GM12865 (cell line): ENCODE measurements around the gene SLC39A3.

Experiments
- DNase-seq: peaks from one replicate; pipeline ENCODE4 v3.0.0; 2010; ENCODE audit warnings: low read depth
- H3K4me3 ChIP-seq: 2 replicates; pipeline ENCODE4 v1.5.1; 2011; ENCODE audit warnings: mild to moderate bottlenecking, low read depth, low read length, control low read depth
- TF ChIP-seq, protein P1 (sequence below): IDR thresholded peaks from 2 replicates; pipeline ENCODE4 v1.5.1; 2011; ENCODE audit warnings: low read length, control low read depth, low read depth, inconsistent platforms; ENCODE audit not compliant: insufficient read depth; ENCODE audit errors: missing control alignments

SLC39A3 gene

DNA sequence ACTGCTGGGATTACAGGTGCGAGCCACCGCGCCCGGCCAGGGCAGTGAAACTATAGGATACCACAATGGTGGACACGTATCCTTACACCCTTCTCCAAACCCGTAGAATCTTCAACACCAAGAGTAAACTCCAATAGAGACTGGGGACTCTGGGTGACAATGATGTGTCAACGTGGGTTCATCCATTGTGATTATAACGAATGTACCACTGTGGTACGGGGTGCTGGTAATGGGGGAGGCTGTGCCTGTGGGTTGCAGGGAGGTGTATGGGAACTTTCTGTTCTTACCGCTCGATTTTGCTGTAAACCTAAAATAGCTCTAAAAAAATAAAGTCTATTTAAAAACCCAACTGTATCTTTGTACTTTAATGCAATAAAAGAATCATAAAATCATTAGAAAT, 49.0 kb downstream of the SLC39A3 start:
- H3K4me3 ChIP-seq: no peak overlapping the region
- TF ChIP-seq, protein P1, sequence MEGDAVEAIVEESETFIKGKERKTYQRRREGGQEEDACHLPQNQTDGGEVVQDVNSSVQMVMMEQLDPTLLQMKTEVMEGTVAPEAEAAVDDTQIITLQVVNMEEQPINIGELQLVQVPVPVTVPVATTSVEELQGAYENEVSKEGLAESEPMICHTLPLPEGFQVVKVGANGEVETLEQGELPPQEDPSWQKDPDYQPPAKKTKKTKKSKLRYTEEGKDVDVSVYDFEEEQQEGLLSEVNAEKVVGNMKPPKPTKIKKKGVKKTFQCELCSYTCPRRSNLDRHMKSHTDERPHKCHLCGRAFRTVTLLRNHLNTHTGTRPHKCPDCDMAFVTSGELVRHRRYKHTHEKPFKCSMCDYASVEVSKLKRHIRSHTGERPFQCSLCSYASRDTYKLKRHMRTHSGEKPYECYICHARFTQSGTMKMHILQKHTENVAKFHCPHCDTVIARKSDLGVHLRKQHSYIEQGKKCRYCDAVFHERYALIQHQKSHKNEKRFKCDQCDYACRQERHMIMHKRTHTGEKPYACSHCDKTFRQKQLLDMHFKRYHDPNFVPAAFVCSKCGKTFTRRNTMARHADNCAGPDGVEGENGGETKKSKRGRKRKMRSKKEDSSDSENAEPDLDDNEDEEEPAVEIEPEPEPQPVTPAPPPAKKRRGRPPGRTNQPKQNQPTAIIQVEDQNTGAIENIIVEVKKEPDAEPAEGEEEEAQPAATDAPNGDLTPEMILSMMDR: no peak
- DNase-seq: no peak

DNA sequence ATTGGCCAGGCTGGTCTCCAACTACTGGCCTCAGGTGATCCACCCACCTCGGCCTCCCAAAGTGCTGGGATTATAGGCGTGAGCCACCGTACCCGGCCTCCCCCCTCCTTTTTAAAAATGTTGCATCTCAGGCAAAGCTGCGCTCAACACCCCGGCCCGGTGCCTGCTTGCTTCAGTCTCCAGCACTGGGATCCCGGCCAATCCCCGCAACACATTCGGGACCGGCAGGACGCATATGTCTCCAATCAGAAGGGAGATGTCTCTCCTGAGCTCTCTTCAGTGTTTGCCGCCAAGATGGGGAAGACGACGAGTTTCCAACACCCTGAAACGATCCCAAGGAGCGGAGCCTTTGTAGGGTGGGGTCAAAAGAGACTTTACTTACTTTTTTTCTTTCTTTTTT, 53.5 kb downstream of the SLC39A3 start:
- TF ChIP-seq, protein P1: no peak
- no peak overlapping the region for H3K4me3 ChIP-seq

DNA sequence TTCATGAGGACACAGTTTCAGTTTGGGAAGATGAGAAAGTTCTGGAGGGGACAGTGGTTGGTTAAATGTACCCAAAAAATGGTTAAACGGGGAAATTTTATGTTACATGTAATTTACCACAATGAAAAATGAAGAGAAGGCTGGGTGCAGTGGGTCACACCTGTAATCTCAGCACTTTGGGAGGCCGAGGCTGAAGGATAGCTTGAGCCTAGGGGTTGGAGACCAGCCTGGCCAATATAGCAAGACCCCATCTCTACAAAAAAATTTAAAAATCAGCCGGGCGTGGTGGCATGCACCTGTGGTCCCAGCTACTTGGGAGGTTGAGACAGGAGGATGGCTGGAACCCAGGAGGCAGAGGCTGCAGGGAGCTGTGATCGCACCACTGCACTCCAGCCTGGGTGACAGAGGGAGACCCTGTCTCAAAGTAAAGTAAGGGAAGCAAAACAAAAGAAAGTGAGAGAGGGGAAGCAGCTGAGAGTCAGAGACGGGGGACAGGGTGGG, 54.6 kb downstream of the SLC39A3 start:
- DNase-seq: no peak
- H3K4me3 ChIP-seq: no peak overlapping the region
- TF ChIP-seq, protein P1: no peak

More for the DNA sequence above, 53.5 kb downstream of the SLC39A3 start:
- DNase-seq: no peak

DNA sequence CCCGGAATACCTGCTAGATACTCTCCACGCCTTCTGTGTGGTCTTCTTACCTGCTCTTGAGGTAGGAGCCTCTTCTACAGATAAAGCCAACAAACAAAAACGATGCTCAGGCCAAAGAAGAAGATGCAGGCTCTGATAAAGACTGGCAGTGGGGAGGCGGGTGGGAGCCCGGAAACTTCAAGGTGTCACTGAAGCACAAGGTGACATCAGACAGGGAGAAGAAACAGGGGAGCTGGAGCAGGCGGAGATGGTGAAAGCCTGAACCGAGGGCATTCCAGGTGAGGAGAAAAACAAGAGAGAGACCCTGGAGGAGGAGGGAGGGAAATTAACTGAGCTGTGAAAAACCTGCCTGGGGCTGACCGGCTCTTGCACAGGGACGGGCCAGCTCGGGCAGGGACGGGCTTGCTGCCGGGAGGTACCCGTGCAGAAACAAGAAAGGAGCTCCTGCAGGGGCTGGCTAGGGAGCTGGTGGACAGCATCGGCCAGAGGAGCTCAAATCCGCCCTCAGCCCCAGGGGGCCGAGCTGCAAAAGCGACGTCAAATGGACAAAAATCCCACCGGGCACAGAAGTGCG, 56.3 kb downstream of the SLC39A3 start:
- H3K4me3 ChIP-seq: no peak overlapping the region
- TF ChIP-seq, protein P1: no peak
- DNase-seq: no peak
